ENCODE results near the gene BTK.

BTK gene
- 90.4 to 184 (median 113) reads per million in 17 experiments for total RNA-seq

- DNase-seq = peak; percentile 63 to 78 (median 74)
Measured at GRCh38 chrX:101385795-101386541, at the start of gene BTK. Gene BTK (minus strand): TSS chrX:101386191. CDS start chrX:101375284, 10,907 bp downstream.

GRCh38 chrX:101430457-101431078 is 44.6 kb upstream of the BTK start:
- DNase-seq = no peak

- no peak for DNase-seq
Measured at GRCh38 chrX:101429934-101430333, 43.9 kb upstream of the BTK start.

GRCh38 chrX:101427954-101428353 is 42.0 kb upstream of the BTK start:
- DNase-seq = no peak

GRCh38 chrX:101419489-101419888 is 33.5 kb upstream of the BTK start:
- DNase-seq = no peak

- DNase-seq = peak; percentile 66 to 84 (median 72)
Measured at GRCh38 chrX:101417981-101418841, 32.2 kb upstream of the BTK start.

GRCh38 chrX:101417190-101417589 is 31.2 kb upstream of the BTK start:
- no peak for DNase-seq

GRCh38 chrX:101416691-101417090 is 30.7 kb upstream of the BTK start:
- no peak for DNase-seq

- DNase-seq = peak; percentile 60 to 82 (median 74)
Measured at GRCh38 chrX:101415180-101416145, 29.5 kb upstream of the BTK start.

- peak in 3 of 4 experiments; percentile 7 to 51 (median 43) for DNase-seq
Measured at GRCh38 chrX:101411984-101412383, 26.0 kb upstream of the BTK start.

- DNase-seq = no peak
Measured at GRCh38 chrX:101410461-101410860, 24.5 kb upstream of the BTK start.

- DNase-seq = peak in 2 of 4 experiments; percentile 11 to 28
Measured at GRCh38 chrX:101409043-101409442, 23.1 kb upstream of the BTK start.

- DNase-seq = no peak
Measured at GRCh38 chrX:101408532-101408841, 22.5 kb upstream of the BTK start.

- peak; percentile 92 to 98 (median 96) for DNase-seq
Measured at GRCh38 chrX:101407748-101408531, 21.9 kb upstream of the BTK start, which contains the start of the genes GLA and HNRNPH2. Gene GLA (minus strand): TSS chrX:101407925. CDS start chrX:101407903, 22 bp downstream. Gene HNRNPH2 (plus strand): TSS chrX:101408222. CDS start chrX:101411989, 3,767 bp downstream.

- peak; percentile 42 to 62 (median 50) for DNase-seq
Measured at GRCh38 chrX:101407167-101407747, 21.3 kb upstream of the BTK start.

GRCh38 chrX:101399825-101400224 is 13.8 kb upstream of the BTK start:
- no peak for DNase-seq

GRCh38 chrX:101398694-101399093 is 12.7 kb upstream of the BTK start:
- DNase-seq = no peak

- DNase-seq = no peak
Measured at GRCh38 chrX:101397779-101398178, 11.8 kb upstream of the BTK start.

- DNase-seq = peak; percentile 35 to 77 (median 56)
Measured at GRCh38 chrX:101395789-101396188, 9.8 kb upstream of the BTK start.

GRCh38 chrX:101394372-101394771 is 8.4 kb upstream of the BTK start:
- no peak for DNase-seq
